Measurements from ENCODE around the gene B4GALNT2. TPM values are rescaled to one million over a fixed set of nuclear protein-coding genes. Genes with fewer than 3 reads are reported as not detected.
"Not testable (repeated sequence)": the region's sequence is repeated elsewhere in the genome, so short reads cannot be mapped to it uniquely, and the experiment has no call there.

The B4GALNT2 gene
- total RNA-seq, 1 donor from 2014 or later, result 2.2 TPM

- DNase-seq (ENCODE audit: low read depth), result no peak
Observed at GRCh38 chr17:49180998-49181635, 48.5 kb downstream of the B4GALNT2 start.

- DNase-seq (ENCODE audit: low read depth), result no peak
Observed at GRCh38 chr17:49183341-49183740, 50.8 kb downstream of the B4GALNT2 start.

GRCh38 chr17:49183801-49184200, 51.2 kb downstream of the B4GALNT2 start:
- no peak for DNase-seq (ENCODE audit: low read depth)

- not testable (repeated sequence) for DNase-seq (ENCODE audit: low read depth)
Observed at GRCh38 chr17:49184522-49184921, 52.0 kb downstream of the B4GALNT2 start.

- DNase-seq (ENCODE audit: low read depth), result not testable (repeated sequence)
Observed at GRCh38 chr17:49185381-49185780, 52.8 kb downstream of the B4GALNT2 start.

- DNase-seq (ENCODE audit: low read depth), result no peak
Observed at GRCh38 chr17:49187301-49187700, 54.7 kb downstream of the B4GALNT2 start.

- no peak for DNase-seq (ENCODE audit: low read depth)
Observed at GRCh38 chr17:49190932-49191331, 58.4 kb downstream of the B4GALNT2 start.

GRCh38 chr17:49191409-49191916, 58.9 kb downstream of the B4GALNT2 start:
- no peak for DNase-seq (ENCODE audit: low read depth)

- DNase-seq (ENCODE audit: low read depth), result peak; percentile 66
Observed at GRCh38 chr17:49191917-49192741, 59.6 kb downstream of the B4GALNT2 start.

GRCh38 chr17:49193513-49194296, 61.1 kb downstream of the B4GALNT2 start:
- peak; percentile 99 for DNase-seq (ENCODE audit: low read depth)

- DNase-seq (ENCODE audit: low read depth), result no peak
Observed at GRCh38 chr17:49194297-49194607, 61.7 kb downstream of the B4GALNT2 start.

GRCh38 chr17:49195751-49196150, 63.2 kb downstream of the B4GALNT2 start:
- no peak for DNase-seq (ENCODE audit: low read depth)

GRCh38 chr17:49196520-49196919, 64.0 kb downstream of the B4GALNT2 start:
- no peak for DNase-seq (ENCODE audit: low read depth)

- DNase-seq (ENCODE audit: low read depth), result no peak
Observed at GRCh38 chr17:49197346-49197998, 64.9 kb downstream of the B4GALNT2 start.

- DNase-seq (ENCODE audit: low read depth), result peak; percentile 33
Observed at GRCh38 chr17:49198211-49198610, 65.6 kb downstream of the B4GALNT2 start.

- no peak for DNase-seq (ENCODE audit: low read depth)
Observed at GRCh38 chr17:49200423-49201083, 68.0 kb downstream of the B4GALNT2 start.

GRCh38 chr17:49201481-49201927, 68.9 kb downstream of the B4GALNT2 start:
- DNase-seq (ENCODE audit: low read depth), result peak; percentile 47

- no peak for DNase-seq (ENCODE audit: low read depth)
Observed at GRCh38 chr17:49203796-49204195, 71.2 kb downstream of the B4GALNT2 start.

GRCh38 chr17:49204516-49204915, 71.9 kb downstream of the B4GALNT2 start:
- no peak for DNase-seq (ENCODE audit: low read depth)

- DNase-seq (ENCODE audit: low read depth), result peak; percentile 51
Observed at GRCh38 chr17:49209061-49209571, 76.5 kb downstream of the B4GALNT2 start.
